ENCODE results near the gene DNALI1.
A peak's percentile ranks its signal among the peaks of the same experiment; 100 is the strongest.
"Not testable (repeated sequence)": the region's sequence is repeated elsewhere in the genome, so short reads cannot be mapped to it uniquely, and the experiment has no call there.

Gene DNALI1

GRCh38 chr1:37556712-37557196 is at the start of gene DNALI1:
TSS of gene DNALI1 (plus strand) at chr1:37556940. CDS start at chr1:37556995, 55 bp downstream.
- peak; percentile 87 for DNase-seq (ENCODE audit: low read depth)

DNA sequence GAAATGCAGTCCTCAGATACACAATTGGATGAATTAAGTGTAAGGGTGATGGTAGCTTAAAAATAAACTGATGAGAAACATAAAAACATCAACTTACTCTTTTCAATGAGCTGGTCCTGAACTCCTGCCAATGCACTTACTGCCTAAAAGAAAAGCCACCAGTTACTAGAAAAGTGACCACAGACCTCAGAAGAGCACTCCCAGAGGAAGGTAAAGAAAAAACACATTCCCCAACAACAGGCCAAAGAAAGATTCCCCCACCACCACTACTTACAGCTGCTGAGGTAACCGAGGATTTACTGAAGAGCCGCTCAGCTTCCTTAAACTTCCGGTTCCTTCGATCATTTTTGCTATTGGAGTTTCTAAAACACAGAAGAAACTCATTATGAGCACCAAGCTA is 47.6 kb upstream of the DNALI1 start:
- DNase-seq (ENCODE audit: low read depth) = peak; percentile 26

- DNase-seq (ENCODE audit: low read depth) = no peak
Measured at GRCh38 chr1:37513795-37514349, 42.9 kb upstream of the DNALI1 start.

- DNase-seq (ENCODE audit: low read depth) = peak; percentile 71
Measured at GRCh38 chr1:37514350-37515184, 42.2 kb upstream of the DNALI1 start, which contains the start of gene MEAF6. TSS of gene MEAF6 (minus strand) at chr1:37514766. CDS start at chr1:37514746, 20 bp downstream.

GRCh38 chr1:37515185-37516034 is 41.3 kb upstream of the DNALI1 start:
- no peak for DNase-seq (ENCODE audit: low read depth)

DNA sequence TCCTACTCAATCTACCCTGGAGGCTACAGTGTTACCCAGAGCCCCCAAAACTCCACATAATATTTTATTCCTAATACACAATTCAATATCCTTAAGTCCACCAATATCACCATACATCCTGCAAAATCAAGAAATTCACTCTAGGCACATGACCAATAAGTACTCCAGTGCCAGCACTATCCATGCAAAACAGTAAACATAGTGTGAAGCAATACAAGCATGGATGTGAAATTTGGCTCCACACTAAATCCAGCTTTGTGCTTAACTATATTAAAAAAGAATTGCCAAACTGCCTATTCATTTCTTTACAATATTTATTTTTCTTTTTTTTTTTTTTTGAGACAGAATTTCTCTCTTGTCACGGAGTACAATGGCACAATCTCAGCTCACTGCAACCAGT is 39.2 kb upstream of the DNALI1 start:
- no peak for DNase-seq (ENCODE audit: low read depth)

DNA sequence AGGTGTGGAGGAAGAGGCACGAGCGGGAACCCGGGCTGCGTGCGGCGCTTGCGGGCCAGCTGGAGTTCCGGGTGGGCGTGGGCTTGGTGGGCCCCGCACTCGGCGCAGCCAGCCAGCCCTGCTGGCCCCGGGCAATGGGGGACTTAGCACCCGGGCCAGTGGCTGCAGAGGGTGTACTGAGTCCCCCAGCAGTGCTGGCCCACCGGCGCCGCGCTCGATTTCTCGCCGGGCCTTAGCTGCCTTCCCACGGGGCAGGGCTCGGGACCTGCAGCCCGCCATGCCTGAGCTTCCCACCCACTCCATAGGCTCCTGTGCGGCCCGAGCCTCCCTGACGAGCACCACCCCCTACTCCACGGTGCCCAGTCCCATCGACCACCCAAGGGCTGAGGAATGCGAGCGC is 38.5 kb upstream of the DNALI1 start:
- not testable (repeated sequence) for DNase-seq (ENCODE audit: low read depth)

DNA sequence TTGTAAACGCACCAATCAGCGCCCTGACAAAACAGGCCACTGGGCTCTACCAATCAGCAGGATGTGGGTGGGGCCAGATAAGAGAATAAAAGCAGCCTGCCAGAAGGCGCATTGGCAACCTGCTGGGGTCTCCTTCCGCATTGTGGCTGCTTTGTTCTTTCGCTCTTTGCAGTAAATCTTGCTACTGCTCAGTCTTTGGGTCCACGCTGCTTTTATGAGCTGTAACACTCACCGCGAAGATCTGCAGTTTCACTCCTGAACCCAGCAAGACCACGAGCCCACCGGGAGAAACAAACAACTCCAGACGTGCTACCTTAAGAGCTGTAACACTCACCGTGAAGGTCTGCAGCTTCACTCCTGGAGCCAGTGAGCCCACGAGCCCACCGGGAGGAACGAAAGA is 37.8 kb upstream of the DNALI1 start:
- DNase-seq (ENCODE audit: low read depth) = not testable (repeated sequence)

GRCh38 chr1:37519613-37520012 is 37.1 kb upstream of the DNALI1 start:
- no peak for DNase-seq (ENCODE audit: low read depth)

- DNase-seq (ENCODE audit: low read depth) = not testable (repeated sequence)
Measured at GRCh38 chr1:37529888-37530287, 26.9 kb upstream of the DNALI1 start.

- DNase-seq (ENCODE audit: low read depth) = not testable (repeated sequence)
Measured at GRCh38 chr1:37532418-37533156, 24.2 kb upstream of the DNALI1 start.

DNA sequence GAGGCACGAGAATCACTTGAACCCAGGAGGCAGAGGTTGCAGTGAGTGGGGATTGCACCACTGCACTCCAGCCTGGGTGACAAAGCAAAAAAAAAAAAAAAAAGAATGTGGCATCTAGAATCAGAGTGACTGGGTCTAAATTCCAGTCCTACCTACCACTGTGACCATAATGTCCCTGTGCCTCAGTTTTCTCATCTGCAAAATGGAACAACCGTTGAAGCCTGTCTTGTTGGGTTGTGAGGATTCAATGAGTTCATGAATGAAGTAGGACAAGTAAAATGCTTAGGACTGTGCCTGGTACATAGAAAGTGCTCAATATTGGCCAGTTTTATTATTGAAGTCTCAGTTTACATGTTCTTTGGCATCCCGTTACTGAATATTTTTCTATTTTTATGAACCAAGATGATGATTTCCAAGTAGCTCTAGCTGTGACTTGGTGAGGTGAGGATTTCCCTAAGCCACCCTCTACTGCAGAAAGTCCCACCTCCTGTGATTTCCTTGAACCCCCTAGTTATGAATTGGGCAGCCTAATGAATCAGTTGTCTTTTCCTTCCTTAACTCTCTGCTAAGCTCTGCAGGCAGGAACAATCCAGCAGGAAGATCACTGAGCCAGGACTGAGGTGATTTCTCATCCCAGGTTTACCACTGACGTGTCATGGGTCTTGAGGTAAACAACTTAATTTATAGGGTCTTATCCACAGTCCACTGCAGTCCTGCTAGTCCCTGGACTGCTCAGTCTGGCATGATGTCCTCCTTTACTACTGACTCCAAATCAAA is 23.2 kb upstream of the DNALI1 start:
- DNase-seq (ENCODE audit: low read depth) = no peak

GRCh38 chr1:37537378-37537777 is 19.4 kb upstream of the DNALI1 start:
- DNase-seq (ENCODE audit: low read depth) = peak; percentile 88

- DNase-seq (ENCODE audit: low read depth) = not testable (repeated sequence)
Measured at GRCh38 chr1:37539154-37539553, 17.6 kb upstream of the DNALI1 start.

- no peak for DNase-seq (ENCODE audit: low read depth)
Measured at GRCh38 chr1:37540036-37540785, 16.5 kb upstream of the DNALI1 start.

GRCh38 chr1:37544530-37544929 is 12.2 kb upstream of the DNALI1 start:
- no peak for DNase-seq (ENCODE audit: low read depth)

DNA sequence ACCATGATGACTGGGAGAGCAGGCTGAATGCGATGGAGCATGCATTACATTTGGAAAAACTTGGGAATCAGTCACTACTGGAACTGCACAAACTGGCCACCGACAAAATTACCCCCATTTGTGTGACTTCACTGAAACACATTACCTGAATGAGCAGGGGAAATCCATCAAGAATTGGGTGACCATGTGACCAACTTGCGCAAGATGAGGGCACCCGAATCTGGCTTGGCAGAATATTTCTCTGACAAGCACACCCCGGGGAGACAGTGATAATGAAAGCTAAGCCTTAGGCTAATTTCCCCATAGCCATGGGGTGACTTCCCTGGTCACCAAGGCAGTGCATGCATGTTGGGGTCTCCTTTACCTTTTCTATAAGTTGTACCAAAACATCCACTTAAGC is 11.7 kb upstream of the DNALI1 start:
- DNase-seq (ENCODE audit: low read depth) = no peak

DNA sequence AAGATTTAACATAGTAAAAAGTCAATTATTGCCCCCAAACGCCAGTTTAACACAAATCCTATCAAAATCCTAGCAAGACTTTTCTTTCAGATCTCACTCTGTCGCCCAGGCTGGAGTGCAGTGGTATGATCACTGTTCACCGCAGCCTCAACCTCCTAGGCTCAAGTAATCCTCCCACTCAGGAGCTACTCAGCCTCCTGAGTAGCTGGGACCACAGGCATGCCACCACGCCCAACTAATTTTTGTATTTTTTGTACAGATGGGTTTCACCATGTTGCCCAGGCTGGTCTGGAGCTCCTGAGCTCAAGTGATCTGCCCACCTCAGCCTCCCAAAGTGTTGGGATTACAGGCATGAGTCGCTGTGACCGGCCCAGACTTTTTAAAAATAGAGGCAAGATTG is 7.4 kb upstream of the DNALI1 start:
- DNase-seq (ENCODE audit: low read depth) = peak; percentile 24

- DNase-seq (ENCODE audit: low read depth) = no peak
Measured at GRCh38 chr1:37553598-37553926, 3.2 kb upstream of the DNALI1 start.
